Right ventricle myocardium superior (tissue), 1 donor: ENCODE results near the gene PIANP. TPM values are rescaled to one million over a fixed set of nuclear protein-coding genes. Genes with fewer than 3 reads are reported as not detected.

Experiments used
- ATAC-seq: fragments of 200-7000 bp; cut with Tn5 transposase; one replicate; pipeline ENCODE4 v1.9.1; 2020; ENCODE audit warnings: mild to moderate bottlenecking; ENCODE audit not compliant: poor library complexity
- DNase-seq: peaks from one replicate; pipeline ENCODE4 v3.0.0-alpha.2; 2020
- intact Hi-C: fragments of 100-400 bp; cut with DNase I; formaldehyde crosslinking; loops from one replicate; pipeline ENCODE4 v1.11.2; 2022
- total RNA-seq: library from RNA; stranded (reverse); fragmentation: NEBNext Ultra II Directional; extraction: Animal tissue kit (Norgen Biotek cat#: 25700); gene quantifications from one replicate; pipeline ENCODE4 v1.2.1, GENCODE V29; 2021
- donor health status: DM: no; HTN: yes; CAD: no; lungs with severe emphysema.

The PIANP gene
- total RNA-seq, 1 donor from 2014 or later = 0.35 TPM

- intact Hi-C loops = no loop called here
- ATAC-seq (peak; percentile 94), DNase-seq (peak; percentile 97)
Observed at GRCh38 chr12:6688999-6689882, 11.4 kb downstream of the PIANP start, which contains the start of gene ZNF384. Gene ZNF384 (minus strand): TSS chr12:6689375. CDS start chr12:6679520, 9,855 bp downstream.

GRCh38 chr12:6688543-6688998 lies 12.0 kb downstream of the PIANP start:
- DNase-seq = peak; percentile 64
- peak; percentile 1 for ATAC-seq
- intact Hi-C loops = no loop called here

GRCh38 chr12:6685814-6686213 lies 14.8 kb downstream of the PIANP start:
- DNase-seq (no peak), ATAC-seq (no peak)
- intact Hi-C loops = no loop called here

- intact Hi-C loops = no loop called here
Observed at GRCh38 chr12:6684609-6685008, 16.0 kb downstream of the PIANP start.

GRCh38 chr12:6676962-6677361 lies 23.7 kb downstream of the PIANP start:
- DNase-seq (no peak), ATAC-seq (no peak)
- intact Hi-C loops = no loop called here

More at GRCh38 chr12:6684609-6685008, 16.0 kb downstream of the PIANP start:
- DNase-seq (no peak), ATAC-seq (no peak)

GRCh38 chr12:6672143-6672542 lies 28.5 kb downstream of the PIANP start:
- intact Hi-C loops = no loop called here
- DNase-seq (no peak), ATAC-seq (peak; percentile 40)

GRCh38 chr12:6667559-6668210 lies 32.9 kb downstream of the PIANP start:
- ATAC-seq (no peak), DNase-seq (no peak)
- intact Hi-C loops = no loop called here

GRCh38 chr12:6666211-6666610 lies 34.4 kb downstream of the PIANP start:
- no peak for ATAC-seq
- intact Hi-C loops = no loop called here
- DNase-seq = no peak

GRCh38 chr12:6664902-6665301 lies 35.7 kb downstream of the PIANP start:
- intact Hi-C loops = no loop called here
- ATAC-seq = no peak
- DNase-seq = no peak

GRCh38 chr12:6662906-6663742 lies 37.5 kb downstream of the PIANP start, which contains the start of gene ING4:
Gene ING4 (minus strand): TSS chr12:6663119. CDS start chr12:6663101, 18 bp downstream.
- ATAC-seq = peak; percentile 100
- intact Hi-C loops = no loop called here
- peak; percentile 98 for DNase-seq

- intact Hi-C loops = no loop called here
- ATAC-seq = peak; percentile 35
Observed at GRCh38 chr12:6662602-6662905, 38.1 kb downstream of the PIANP start.

GRCh38 chr12:6653987-6654386 lies 46.6 kb downstream of the PIANP start:
- DNase-seq (no peak), ATAC-seq (peak; percentile 88)
- intact Hi-C loops = loop anchor here (5.0 kb wide), 1 partner anchor 37 kb away; no protein-coding TSS in a partner anchor

More at GRCh38 chr12:6662602-6662905, 38.1 kb downstream of the PIANP start:
- no peak for DNase-seq

GRCh38 chr12:6653342-6653741 lies 47.3 kb downstream of the PIANP start:
- intact Hi-C loops = loop anchor here (5.0 kb wide), 1 partner anchor 36 kb away; no protein-coding TSS in a partner anchor
- DNase-seq = no peak
- ATAC-seq = peak; percentile 52

- no peak for DNase-seq
- no peak for ATAC-seq
- intact Hi-C loops = loop anchor here (5.0 kb wide), 1 partner anchor 35 kb away; no protein-coding TSS in a partner anchor
Observed at GRCh38 chr12:6652391-6652790, 48.2 kb downstream of the PIANP start.

- ATAC-seq = no peak
- intact Hi-C loops = loop anchor here (5.0 kb wide), 1 partner anchor 34 kb away; no protein-coding TSS in a partner anchor
- no peak for DNase-seq
Observed at GRCh38 chr12:6650832-6651231, 49.8 kb downstream of the PIANP start.

- intact Hi-C loops = no loop called here
- DNase-seq (peak; percentile 93), ATAC-seq (peak; percentile 97)
Observed at GRCh38 chr12:6647083-6647604, 53.5 kb downstream of the PIANP start, which contains the start of gene ACRBP. Gene ACRBP (minus strand): TSS chr12:6647432. CDS start chr12:6647366, 66 bp downstream.

- peak; percentile 16 for ATAC-seq
- peak; percentile 39 for DNase-seq
- intact Hi-C loops = no loop called here
Observed at GRCh38 chr12:6646276-6647082, 54.1 kb downstream of the PIANP start.
